ENCODE measurements around the gene MCM9.

- TF ChIP-seq, protein P1, sequence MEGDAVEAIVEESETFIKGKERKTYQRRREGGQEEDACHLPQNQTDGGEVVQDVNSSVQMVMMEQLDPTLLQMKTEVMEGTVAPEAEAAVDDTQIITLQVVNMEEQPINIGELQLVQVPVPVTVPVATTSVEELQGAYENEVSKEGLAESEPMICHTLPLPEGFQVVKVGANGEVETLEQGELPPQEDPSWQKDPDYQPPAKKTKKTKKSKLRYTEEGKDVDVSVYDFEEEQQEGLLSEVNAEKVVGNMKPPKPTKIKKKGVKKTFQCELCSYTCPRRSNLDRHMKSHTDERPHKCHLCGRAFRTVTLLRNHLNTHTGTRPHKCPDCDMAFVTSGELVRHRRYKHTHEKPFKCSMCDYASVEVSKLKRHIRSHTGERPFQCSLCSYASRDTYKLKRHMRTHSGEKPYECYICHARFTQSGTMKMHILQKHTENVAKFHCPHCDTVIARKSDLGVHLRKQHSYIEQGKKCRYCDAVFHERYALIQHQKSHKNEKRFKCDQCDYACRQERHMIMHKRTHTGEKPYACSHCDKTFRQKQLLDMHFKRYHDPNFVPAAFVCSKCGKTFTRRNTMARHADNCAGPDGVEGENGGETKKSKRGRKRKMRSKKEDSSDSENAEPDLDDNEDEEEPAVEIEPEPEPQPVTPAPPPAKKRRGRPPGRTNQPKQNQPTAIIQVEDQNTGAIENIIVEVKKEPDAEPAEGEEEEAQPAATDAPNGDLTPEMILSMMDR (IDR thresholded peaks at IDR 0.05): no peak
- TF ChIP-seq POLR2A (IDR thresholded peaks at IDR 0.05): no peak
These were observed 17.2 kb downstream of the MCM9 start for GRCh38 chr6:118917546-118918328.

Data from Peyer's patch (tissue), 4 donors.